CD4-positive, CD25-positive, alpha-beta regulatory T cell (primary cell): ENCODE results near the gene THAP4. TPM values are rescaled to one million over a fixed set of nuclear protein-coding genes. Genes with fewer than 3 reads are reported as not detected.

Experiments used
- ATAC-seq, 2 donors: fragments of 150-1000 bp; cut with Tn5 transposase; one replicate each; pipeline ENCODE4 v1.10.0; 2021; ENCODE audit warnings: low read depth in 2 of 2, moderate number of reproducible peaks in 2 of 2, moderate library complexity in 1 of 2
- DNase-seq, 3 donors: peaks; one replicate each; pipeline versions ENCODE4 v3.0.0 to v3.0.0-alpha.2; 2012 to 2022; ENCODE audit warnings: mixed read lengths in 1 of 3
- H3K27ac ChIP-seq: one replicate; pipeline ENCODE4 v1.7.0; 2013; ENCODE audit warnings: mild to moderate bottlenecking, low read length; ENCODE audit not compliant: insufficient read depth, poor library complexity, severe bottlenecking
- H3K27me3 ChIP-seq: one replicate; pipeline ENCODE4 v1.7.0; 2013; ENCODE audit warnings: low read length; ENCODE audit not compliant: control insufficient read depth, insufficient read depth
- H3K36me3 ChIP-seq: one replicate; pipeline ENCODE4 v1.7.0; 2013; ENCODE audit warnings: mild to moderate bottlenecking, low read length, moderate library complexity; ENCODE audit not compliant: control insufficient read depth, insufficient read depth
- H3K4me1 ChIP-seq: 2 replicates; pipeline ENCODE4 v1.7.0; 2013; ENCODE audit warnings: mild to moderate bottlenecking, low read length; ENCODE audit not compliant: insufficient read depth, control insufficient read depth, poor library complexity, severe bottlenecking
- H3K4me3 ChIP-seq: one replicate; pipeline ENCODE4 v1.7.0; 2013; ENCODE audit warnings: low read depth, mild to moderate bottlenecking, low read length, moderate library complexity
- H3K9me3 ChIP-seq, 2 experiments: 1 replicate in 1 of 2; 2 replicates in 1 of 2; pipeline ENCODE4 v1.7.0; 2013; ENCODE audit warnings: low read length in 2 of 2, mild to moderate bottlenecking in 1 of 2, moderate library complexity in 1 of 2; ENCODE audit not compliant: control insufficient read depth in 2 of 2
- H3K27ac Mint-ChIP-seq, 3 donors: one replicate each; pipeline ENCODE4 v1.8.0; 2020 to 2022; ENCODE audit warnings: mild to moderate bottlenecking in 3 of 3, mixed read lengths in 3 of 3, moderate library complexity in 2 of 3
- H3K27me3 Mint-ChIP-seq: one replicate; pipeline ENCODE4 v1.8.0; 2022; ENCODE audit warnings: mild to moderate bottlenecking, mixed read lengths
- H3K36me3 Mint-ChIP-seq: one replicate; pipeline ENCODE4 v1.8.0; 2020; ENCODE audit warnings: mixed read lengths
- H3K4me1 Mint-ChIP-seq, 4 donors: one replicate each; pipeline ENCODE4 v1.8.0; 2020 to 2022; ENCODE audit warnings: mixed read lengths in 4 of 4, mild to moderate bottlenecking in 1 of 4
- H3K4me3 Mint-ChIP-seq, 4 donors: one replicate each; pipeline ENCODE4 v1.8.0; 2020 to 2022; ENCODE audit warnings: mild to moderate bottlenecking in 4 of 4, mixed read lengths in 4 of 4, moderate library complexity in 3 of 4
- H3K9me3 Mint-ChIP-seq, 7 donors: one replicate each; pipeline ENCODE4 v1.8.0; 2020 to 2022; ENCODE audit warnings: mixed read lengths in 7 of 7, mild to moderate bottlenecking in 3 of 7, moderate library complexity in 2 of 7
- polyA plus RNA-seq, 4 donors: library from polyadenylated mRNA; unstranded; fragments of 300-500 nt; fragmentation: Illumina TruSeq; gene quantifications; one replicate each; pipeline ENCODE4 v1.2.3, GENCODE V29; 2021
- total RNA-seq: library from RNA; stranded (reverse); gene quantifications from one replicate; pipeline ENCODE4 v1.2.3, GENCODE V29; 2022

The THAP4 gene
- total and polyA plus RNA-seq, 5 donors from 2014 or later, result 37.5 to 47.8 (median 40.0) TPM

GRCh38 chr2:241641631-241642030 is 4.7 kb upstream of the THAP4 start:
- H3K9me3 Mint-ChIP-seq, result no peaks in the 10 kb centered on the region
- peaks cover 17% of the 10 kb centered on the region for H3K4me1 ChIP-seq
- peaks cover 27 to 62% (median 43%) of the 10 kb centered on the region in 4 donors for H3K4me1 Mint-ChIP-seq

GRCh38 chr2:241640165-241640795 is 3.3 kb upstream of the THAP4 start:
- Histone ChIP-seq H3K4me3 (peak overlapping the region; percentile 4), H3K4me1 (peaks cover 27% of the 10 kb centered on the region), H3K27me3 (no peaks in the 10 kb centered on the region), H3K36me3 (peaks cover 3% of the 10 kb centered on the region), H3K27ac (no peak overlapping the region), H3K9me3 (no peaks in the 10 kb centered on the region)
- no peak for DNase-seq
- Mint-ChIP-seq H3K4me3 (peak overlapping the region; percentile 29 to 71 (median 52)), H3K27me3 (no peaks in the 10 kb centered on the region), H3K4me1 (peaks cover 27 to 65% (median 47%) of the 10 kb centered on the region in 4 donors), H3K9me3 (no peaks in the 10 kb centered on the region), H3K36me3 (peaks cover 3% of the 10 kb centered on the region), H3K27ac (peak overlapping the region; percentile 59 to 84 (median 62))
- no peak for ATAC-seq

More at GRCh38 chr2:241641631-241642030, 4.7 kb upstream of the THAP4 start:
- H3K4me3 Mint-ChIP-seq, result peak overlapping the region in 2 of 4 donors; percentile 46 to 73
- H3K27ac ChIP-seq, result no peak overlapping the region
- no peaks in the 10 kb centered on the region for H3K27me3 ChIP-seq
- no peak for ATAC-seq
- H3K9me3 ChIP-seq, result no peaks in the 10 kb centered on the region
- peaks cover 3% of the 10 kb centered on the region for H3K36me3 ChIP-seq
- peak overlapping the region in 1 of 3 donors; percentile 62 for H3K27ac Mint-ChIP-seq
- H3K27me3 Mint-ChIP-seq, result no peaks in the 10 kb centered on the region
- H3K4me3 ChIP-seq, result no peak overlapping the region
- DNase-seq, result no peak
- peaks cover 3% of the 10 kb centered on the region for H3K36me3 Mint-ChIP-seq

DNA sequence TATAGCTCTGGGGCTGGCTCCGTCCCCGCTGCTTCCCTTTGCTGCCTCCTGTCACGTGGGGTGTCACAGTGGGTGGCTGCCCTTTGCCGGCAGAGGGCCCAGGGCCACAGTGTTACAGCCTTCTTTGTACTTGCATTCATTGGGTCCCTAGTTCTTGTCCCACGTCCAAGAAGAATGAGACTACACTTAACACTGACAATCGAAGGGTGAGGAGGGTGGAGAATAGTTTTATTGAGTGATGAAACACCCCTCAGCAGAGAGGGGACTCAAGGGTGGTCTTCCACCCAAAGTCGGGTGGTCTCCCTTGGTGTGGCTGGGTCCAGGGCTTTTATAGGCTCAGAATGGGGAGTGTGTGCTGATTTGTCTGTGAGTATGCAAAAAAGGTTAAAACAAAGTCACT is 2.4 kb upstream of the THAP4 start:
- H3K36me3 ChIP-seq, result no peaks in the 10 kb centered on the region
- peak overlapping the region; percentile 44 to 92 (median 80) for H3K4me3 Mint-ChIP-seq
- H3K36me3 Mint-ChIP-seq, result no peaks in the 10 kb centered on the region
- no peak overlapping the region for H3K4me3 ChIP-seq
- H3K9me3 ChIP-seq, result no peaks in the 10 kb centered on the region
- DNase-seq, result no peak
- H3K27ac ChIP-seq, result no peak overlapping the region
- H3K27ac Mint-ChIP-seq, result peak overlapping the region in 2 of 3 donors; percentile 42 to 62
- ATAC-seq, result no peak
- no peaks in the 10 kb centered on the region for H3K27me3 ChIP-seq
- H3K4me1 Mint-ChIP-seq, result peaks cover 27 to 72% (median 53%) of the 10 kb centered on the region in 4 donors
- no peaks in the 10 kb centered on the region for H3K9me3 Mint-ChIP-seq
- no peaks in the 10 kb centered on the region for H3K27me3 Mint-ChIP-seq
- H3K4me1 ChIP-seq, result peaks cover 27% of the 10 kb centered on the region

DNA sequence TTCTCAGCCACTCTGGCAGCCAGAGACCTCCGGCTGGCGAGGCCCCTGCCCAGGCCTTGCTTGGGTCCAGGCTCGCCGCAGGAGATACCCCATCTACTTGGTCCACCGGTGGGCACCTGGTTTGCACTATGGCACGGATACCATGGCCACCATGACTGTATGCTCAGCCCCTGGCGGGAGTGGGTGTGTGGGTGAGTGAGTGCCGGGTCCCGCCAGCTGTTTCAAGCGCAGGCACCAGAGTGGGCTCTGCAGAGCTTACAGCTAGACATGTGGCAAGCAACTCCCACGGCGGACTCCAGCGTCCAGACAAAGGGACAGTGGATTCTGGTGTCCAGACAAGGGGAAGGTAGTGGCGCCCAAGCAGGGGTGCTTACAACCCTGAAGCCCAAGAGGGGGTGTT is 2.0 kb upstream of the THAP4 start:
- Histone ChIP-seq H3K27me3 (no peaks in the 10 kb centered on the region), H3K4me1 (peaks cover 27% of the 10 kb centered on the region), H3K27ac (peak overlapping the region; percentile 88), H3K36me3 (no peaks in the 10 kb centered on the region), H3K4me3 (peak overlapping the region; percentile 93), H3K9me3 (no peaks in the 10 kb centered on the region)
- Mint-ChIP-seq H3K27ac (peak overlapping the region in 2 of 3 donors; percentile 26 to 96), H3K4me1 (peaks cover 27 to 68% (median 53%) of the 10 kb centered on the region in 4 donors), H3K4me3 (peak overlapping the region; percentile 89 to 98 (median 92)), H3K27me3 (no peaks in the 10 kb centered on the region), H3K9me3 (no peaks in the 10 kb centered on the region), H3K36me3 (no peaks in the 10 kb centered on the region)
- ATAC-seq (no peak), DNase-seq (no peak)

GRCh38 chr2:241637795-241638660 is 1.1 kb upstream of the THAP4 start:
- peak overlapping the region; percentile 93 for H3K4me3 ChIP-seq
- H3K27ac ChIP-seq, result peak overlapping the region; percentile 88
- no peaks in the 10 kb centered on the region for H3K27me3 Mint-ChIP-seq
- peak overlapping the region; percentile 94 to 97 (median 96) for H3K27ac Mint-ChIP-seq
- no peaks in the 10 kb centered on the region for H3K9me3 ChIP-seq
- ATAC-seq (peak; percentile 10 to 17), DNase-seq (peak in 2 of 3 donors; percentile 44 to 66)
- H3K36me3 Mint-ChIP-seq, result no peaks in the 10 kb centered on the region
- no peaks in the 10 kb centered on the region for H3K27me3 ChIP-seq
- H3K36me3 ChIP-seq, result peaks cover 9% of the 10 kb centered on the region
- peaks cover 27% of the 10 kb centered on the region for H3K4me1 ChIP-seq
- no peaks in the 10 kb centered on the region for H3K9me3 Mint-ChIP-seq
- peaks cover 27 to 65% (median 52%) of the 10 kb centered on the region in 4 donors for H3K4me1 Mint-ChIP-seq
- H3K4me3 Mint-ChIP-seq, result peak overlapping the region; percentile 89 to 98 (median 92)

DNA sequence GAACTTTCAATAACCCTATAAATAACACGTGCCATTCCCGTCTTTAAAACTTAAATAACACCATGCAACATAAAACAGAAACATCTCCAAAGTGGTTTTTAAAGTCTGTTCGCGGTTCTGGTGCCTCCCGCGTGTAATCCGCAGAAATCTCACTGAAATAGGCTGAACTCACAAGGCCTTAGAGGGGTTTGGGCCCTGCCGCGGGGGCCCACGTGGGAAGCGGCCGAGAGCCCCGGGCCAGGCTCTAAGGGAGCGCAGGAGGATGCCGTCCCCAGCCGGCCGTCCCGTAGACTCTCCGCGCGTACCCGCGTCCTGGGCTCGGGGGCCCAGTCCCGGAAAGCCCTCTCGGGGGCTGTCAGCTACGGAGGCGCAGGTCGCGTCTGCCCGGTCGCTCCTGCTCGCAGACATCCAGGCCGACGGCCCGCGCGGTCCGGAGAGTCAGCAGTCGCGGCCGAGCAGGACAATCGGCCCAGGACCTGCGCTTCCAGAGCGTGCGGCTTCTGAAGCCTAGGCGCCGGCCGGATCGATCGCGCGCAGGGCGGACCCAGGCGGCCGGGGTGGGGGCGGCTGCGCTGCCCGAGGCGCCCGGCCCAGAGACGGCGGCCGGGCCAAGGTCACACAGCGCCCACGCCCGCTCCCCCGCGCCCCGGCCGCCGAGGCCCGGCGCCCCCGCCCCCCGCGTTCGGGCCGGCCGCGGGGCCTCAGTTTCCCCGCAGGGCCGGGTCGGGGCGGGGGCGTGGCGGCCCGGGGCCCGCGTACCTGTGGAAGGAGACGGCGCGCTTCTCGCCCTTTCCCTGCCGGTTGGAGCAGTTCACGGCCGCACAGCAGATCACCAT is 558 bp downstream of the THAP4 start:
- H3K4me1 ChIP-seq, result peaks cover 27% of the 10 kb centered on the region
- Mint-ChIP-seq H3K27ac (peak overlapping the region; percentile 52 to 92 (median 62)), H3K4me1 (peaks cover 14 to 59% (median 46%) of the 10 kb centered on the region in 4 donors), H3K9me3 (no peaks in the 10 kb centered on the region), H3K36me3 (peaks cover 4% of the 10 kb centered on the region), H3K4me3 (peak overlapping the region; percentile 82 to 93 (median 88)), H3K27me3 (no peaks in the 10 kb centered on the region)
- no peaks in the 10 kb centered on the region for H3K9me3 ChIP-seq
- peaks cover 20% of the 10 kb centered on the region for H3K36me3 ChIP-seq
- peak overlapping the region; percentile 38 for H3K27ac ChIP-seq
- H3K4me3 ChIP-seq, result peak overlapping the region; percentile 57
- DNase-seq, result peak in 2 of 3 donors; percentile 15 to 55
- H3K27me3 ChIP-seq, result no peaks in the 10 kb centered on the region
- peak in 1 of 2 donors; percentile 9 for ATAC-seq

DNA sequence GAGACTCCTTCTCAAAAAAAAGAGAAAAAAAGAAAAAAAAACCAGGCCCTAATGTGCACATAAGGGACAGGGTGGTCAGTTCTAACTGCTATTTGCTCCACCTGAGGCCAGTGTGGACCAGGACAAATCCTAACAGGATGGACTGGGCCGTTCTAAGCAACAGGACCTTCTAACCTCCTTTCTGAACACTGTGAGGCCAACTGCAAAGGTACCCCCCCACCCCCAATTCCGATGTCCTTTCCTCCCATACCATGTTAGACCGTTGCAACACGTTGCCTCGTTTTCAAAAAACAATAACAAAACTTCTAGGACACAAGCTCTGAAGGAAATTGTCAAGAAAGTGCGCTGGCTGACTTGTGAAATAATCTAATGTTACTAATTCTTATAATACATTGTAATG is 1.2 kb downstream of the THAP4 start:
- DNase-seq (no peak), ATAC-seq (no peak)
- Mint-ChIP-seq H3K27ac (peak overlapping the region; percentile 52 to 92 (median 62)), H3K36me3 (peaks cover 4% of the 10 kb centered on the region), H3K4me3 (peak overlapping the region; percentile 82 to 93 (median 88)), H3K4me1 (peaks cover 14 to 58% (median 42%) of the 10 kb centered on the region in 4 donors), H3K27me3 (no peaks in the 10 kb centered on the region), H3K9me3 (no peaks in the 10 kb centered on the region)
- Histone ChIP-seq H3K27me3 (no peaks in the 10 kb centered on the region), H3K9me3 (no peaks in the 10 kb centered on the region), H3K27ac (no peak overlapping the region), H3K4me1 (peaks cover 27% of the 10 kb centered on the region), H3K4me3 (peak overlapping the region; percentile 57), H3K36me3 (peaks cover 23% of the 10 kb centered on the region)
